ENCODE data around the gene HIF3A. TPM values are rescaled to one million over a fixed set of nuclear protein-coding genes. Genes with fewer than 3 reads are reported as not detected.

The HIF3A gene
- total RNA-seq, 2 experiments from 2014 or later, result not detected

GRCh38 chr19:46324277-46324676, 27.4 kb downstream of the HIF3A start:
- CTCF ChIA-PET, result no interaction called here

GRCh38 chr19:46326608-46327007, 29.8 kb downstream of the HIF3A start:
- H3K9me3 Mint-ChIP-seq (ENCODE audit: low read depth), result peaks cover 21% of the 10 kb centered on the region
- no peak overlapping the region for H3K27ac Mint-ChIP-seq
- no peak for DNase-seq
- peaks cover 4% of the 10 kb centered on the region for H3K36me3 Mint-ChIP-seq
- H3K27me3 Mint-ChIP-seq, result no peaks in the 10 kb centered on the region
- ATAC-seq, result no peak
- CTCF ChIA-PET, result no interaction called here
- no peak overlapping the region for H3K4me3 Mint-ChIP-seq
- no peaks in the 10 kb centered on the region for H3K4me1 Mint-ChIP-seq

More at GRCh38 chr19:46324277-46324676, 27.4 kb downstream of the HIF3A start:
- Mint-ChIP-seq H3K4me1 (no peaks in the 10 kb centered on the region), H3K27me3 (no peaks in the 10 kb centered on the region), H3K36me3 (peaks cover 2% of the 10 kb centered on the region), H3K4me3 (no peak overlapping the region), H3K9me3 (ENCODE audit: low read depth) (peaks cover 18% of the 10 kb centered on the region), H3K27ac (no peak overlapping the region)
- DNase-seq, result no peak
- no peak for ATAC-seq

- Mint-ChIP-seq H3K27me3 (no peaks in the 10 kb centered on the region), H3K9me3 (ENCODE audit: low read depth) (peaks cover 21% of the 10 kb centered on the region), H3K4me3 (no peak overlapping the region), H3K36me3 (peaks cover 4% of the 10 kb centered on the region), H3K4me1 (no peaks in the 10 kb centered on the region), H3K27ac (no peak overlapping the region)
- CTCF ChIA-PET, result no interaction called here
- no peak for DNase-seq
- no peak for ATAC-seq
Measured at GRCh38 chr19:46328079-46328478, 31.2 kb downstream of the HIF3A start.

- DNase-seq (no peak), ATAC-seq (no peak)
- peaks cover 4% of the 10 kb centered on the region for H3K36me3 Mint-ChIP-seq
- CTCF ChIA-PET, result no interaction called here
- H3K4me3 Mint-ChIP-seq, result no peak overlapping the region
- H3K27me3 Mint-ChIP-seq, result no peaks in the 10 kb centered on the region
- no peaks in the 10 kb centered on the region for H3K4me1 Mint-ChIP-seq
- H3K27ac Mint-ChIP-seq, result no peak overlapping the region
- peaks cover 21% of the 10 kb centered on the region for H3K9me3 Mint-ChIP-seq (ENCODE audit: low read depth)
Measured at GRCh38 chr19:46330319-46330918, 33.6 kb downstream of the HIF3A start.

GRCh38 chr19:46337487-46337886, 40.6 kb downstream of the HIF3A start:
- Mint-ChIP-seq H3K27ac (no peak overlapping the region), H3K36me3 (no peaks in the 10 kb centered on the region), H3K4me1 (no peaks in the 10 kb centered on the region), H3K27me3 (peaks cover 12% of the 10 kb centered on the region), H3K9me3 (ENCODE audit: low read depth) (no peaks in the 10 kb centered on the region), H3K4me3 (no peak overlapping the region)
- ATAC-seq (no peak), DNase-seq (no peak)
- CTCF ChIA-PET, result interaction anchor here (1.0 to 1.1 kb wide), 2 partner anchors 9 to 58 kb away, joined by 3 to 6 read pairs; partner anchors contain the start of gene PPP5C

- Mint-ChIP-seq H3K36me3 (no peaks in the 10 kb centered on the region), H3K27ac (no peak overlapping the region), H3K4me3 (no peak overlapping the region), H3K27me3 (peaks cover 17% of the 10 kb centered on the region), H3K9me3 (ENCODE audit: low read depth) (no peaks in the 10 kb centered on the region), H3K4me1 (no peaks in the 10 kb centered on the region)
- ATAC-seq, result no peak
- CTCF ChIA-PET, result no interaction called here
- no peak for DNase-seq
Measured at GRCh38 chr19:46339446-46339845, 42.6 kb downstream of the HIF3A start.

GRCh38 chr19:46340051-46340659, 43.3 kb downstream of the HIF3A start:
- H3K27ac Mint-ChIP-seq, result no peak overlapping the region
- no peak for ATAC-seq
- H3K27me3 Mint-ChIP-seq, result peaks cover 17% of the 10 kb centered on the region
- H3K36me3 Mint-ChIP-seq, result no peaks in the 10 kb centered on the region
- CTCF ChIA-PET, result no interaction called here
- no peak for DNase-seq
- no peak overlapping the region for H3K4me3 Mint-ChIP-seq
- H3K9me3 Mint-ChIP-seq (ENCODE audit: low read depth), result no peaks in the 10 kb centered on the region
- no peaks in the 10 kb centered on the region for H3K4me1 Mint-ChIP-seq

- Mint-ChIP-seq H3K27ac (no peak overlapping the region), H3K27me3 (peaks cover 18% of the 10 kb centered on the region), H3K4me1 (peaks cover 6% of the 10 kb centered on the region), H3K9me3 (ENCODE audit: low read depth) (no peaks in the 10 kb centered on the region), H3K4me3 (no peak overlapping the region), H3K36me3 (no peaks in the 10 kb centered on the region)
- CTCF ChIA-PET, result no interaction called here
- DNase-seq, result no peak
- no peak for ATAC-seq
Measured at GRCh38 chr19:46341937-46342336, 45.1 kb downstream of the HIF3A start.

GRCh38 chr19:46344363-46344762, 47.5 kb downstream of the HIF3A start:
- Mint-ChIP-seq H3K27me3 (peaks cover 18% of the 10 kb centered on the region), H3K4me1 (peaks cover 26% of the 10 kb centered on the region), H3K9me3 (ENCODE audit: low read depth) (no peaks in the 10 kb centered on the region), H3K27ac (no peak overlapping the region), H3K4me3 (no peak overlapping the region), H3K36me3 (peaks cover 9% of the 10 kb centered on the region)
- CTCF ChIA-PET, result interaction anchor here (1.2 to 4.4 kb wide), 3 partner anchors 13 to 79 kb away, joined by 3 to 35 read pairs (median 4); no protein-coding TSS in a partner anchor
- DNase-seq (no peak), ATAC-seq (no peak)

- H3K36me3 Mint-ChIP-seq, result peaks cover 12% of the 10 kb centered on the region
- CTCF ChIA-PET, result interaction anchor here (1.2 to 4.4 kb wide), 3 partner anchors 12 to 80 kb away, joined by 3 to 35 read pairs (median 4); no protein-coding TSS in a partner anchor
- no peak overlapping the region for H3K27ac Mint-ChIP-seq
- peak overlapping the region; percentile 43 for H3K4me3 Mint-ChIP-seq
- no peaks in the 10 kb centered on the region for H3K9me3 Mint-ChIP-seq (ENCODE audit: low read depth)
- DNase-seq (no peak), ATAC-seq (no peak)
- H3K4me1 Mint-ChIP-seq, result peaks cover 34% of the 10 kb centered on the region
- H3K27me3 Mint-ChIP-seq, result peaks cover 17% of the 10 kb centered on the region
Measured at GRCh38 chr19:46345157-46345556, 48.3 kb downstream of the HIF3A start.

- peaks cover 52% of the 10 kb centered on the region for H3K4me1 Mint-ChIP-seq
Measured at GRCh38 chr19:46346821-46347571, 50.2 kb downstream of the HIF3A start, which contains the start of gene PPP5C. Gene PPP5C, plus strand, starts transcription at chr19:46347087. Its CDS starts 10 bp downstream, at chr19:46347097.

GRCh38 chr19:46347572-46347883, 50.7 kb downstream of the HIF3A start:
- Mint-ChIP-seq H3K36me3 (peaks cover 18% of the 10 kb centered on the region), H3K27me3 (peaks cover 6% of the 10 kb centered on the region), H3K4me3 (peak overlapping the region; percentile 93), H3K4me1 (peaks cover 54% of the 10 kb centered on the region), H3K9me3 (ENCODE audit: low read depth) (no peaks in the 10 kb centered on the region), H3K27ac (peak overlapping the region; percentile 91)
- CTCF ChIA-PET, result interaction anchor here (0.7 to 4.4 kb wide), 13 partner anchors 10 to 578 kb away, joined by 3 to 35 read pairs (median 5); no protein-coding TSS in a partner anchor
- ATAC-seq (no peak), DNase-seq (no peak)

More at GRCh38 chr19:46346821-46347571, 50.2 kb downstream of the HIF3A start, which contains the start of gene PPP5C:
- H3K4me3 Mint-ChIP-seq, result peak within 1 kb of the TSS; percentile 93
- H3K36me3 Mint-ChIP-seq, result peaks cover 16% of the 10 kb centered on the region
- CTCF ChIA-PET, result interaction anchor here (0.7 to 4.4 kb wide), 15 partner anchors 10 to 577 kb away, joined by 3 to 35 read pairs (median 5); partner anchors contain the start of gene FOXA3
- ATAC-seq, result peak; percentile 75
- peak within 1 kb of the TSS; percentile 91 for H3K27ac Mint-ChIP-seq
- H3K9me3 Mint-ChIP-seq (ENCODE audit: low read depth), result no peaks in the 10 kb centered on the region
- peaks cover 9% of the 10 kb centered on the region for H3K27me3 Mint-ChIP-seq
- peak; percentile 93 for DNase-seq

- peaks cover 20% of the 10 kb centered on the region for H3K36me3 Mint-ChIP-seq
- H3K4me1 Mint-ChIP-seq, result peaks cover 57% of the 10 kb centered on the region
- H3K27me3 Mint-ChIP-seq, result peaks cover 4% of the 10 kb centered on the region
- H3K9me3 Mint-ChIP-seq (ENCODE audit: low read depth), result no peaks in the 10 kb centered on the region
- DNase-seq (no peak), ATAC-seq (no peak)
- H3K27ac Mint-ChIP-seq, result peak overlapping the region; percentile 91
- CTCF ChIA-PET, result interaction anchor here (0.7 to 4.4 kb wide), 8 partner anchors 9 to 419 kb away, joined by 3 to 35 read pairs (median 11); no protein-coding TSS in a partner anchor
- peak overlapping the region; percentile 93 for H3K4me3 Mint-ChIP-seq
Measured at GRCh38 chr19:46347985-46348384, 51.1 kb downstream of the HIF3A start.
